Smooth muscle cell (in vitro differentiated cells): ENCODE data around the gene LPIN3. TPM values are rescaled to one million over a fixed set of nuclear protein-coding genes. Genes with fewer than 3 reads are reported as not detected.

Source experiments
- DNase-seq: peaks from one replicate; lab custom pipeline; 2025; ENCODE audit not compliant: unreplicated experiment; lab: John Stamatoyannopoulos, UW
- H2AFZ ChIP-seq: fragments of 200-600 bp; sonication (generic); 2 replicates; pipeline ENCODE4 v1.6.0; 2016; ENCODE audit warnings: antibody characterized with exemption, low read depth, mild to moderate bottlenecking
- H3F3A ChIP-seq: fragments of 200-600 bp; sonication (generic); 2 replicates; pipeline ENCODE4 v1.6.0; 2017; ENCODE audit warnings: antibody characterized with exemption, low read depth
- H3K27ac ChIP-seq: fragments of 200-600 bp; sonication (generic); 2 replicates; pipeline ENCODE4 v1.5.1; 2016; ENCODE audit warnings: low read depth, mild to moderate bottlenecking
- H3K27me3 ChIP-seq: fragments of 200-600 bp; sonication (generic); 2 replicates; pipeline ENCODE4 v1.6.1; 2016; ENCODE audit warnings: low read depth, mild to moderate bottlenecking
- H3K36me3 ChIP-seq: fragments of 200-600 bp; sonication (generic); 2 replicates; pipeline ENCODE4 v1.5.1; 2016; ENCODE audit warnings: low read depth
- H3K4me1 ChIP-seq: fragments of 200-600 bp; sonication (generic); 2 replicates; pipeline ENCODE4 v1.5.1; 2016; ENCODE audit warnings: low read depth
- H3K4me2 ChIP-seq: fragments of 200-600 bp; sonication (generic); 2 replicates; pipeline ENCODE4 v1.6.0; 2016; ENCODE audit warnings: mild to moderate bottlenecking
- H3K4me3 ChIP-seq: fragments of 200-600 bp; sonication (generic); 2 replicates; pipeline ENCODE4 v1.5.1; 2016; ENCODE audit warnings: mild to moderate bottlenecking
- H3K79me2 ChIP-seq: fragments of 200-600 bp; sonication (generic); 2 replicates; pipeline ENCODE4 v1.6.0; 2016; ENCODE audit warnings: low read depth, mild to moderate bottlenecking
- H3K9ac ChIP-seq: fragments of 200-600 bp; sonication (generic); 2 replicates; pipeline ENCODE4 v1.6.0; 2016; ENCODE audit warnings: low read depth
- H3K9me3 ChIP-seq: fragments of 200-600 bp; sonication (generic); replicated peaks from 2 replicates; pipeline ENCODE4 v1.5.1; 2016; ENCODE audit warnings: low read depth
- H4K20me1 ChIP-seq: fragments of 200-600 bp; sonication (generic); 2 replicates; pipeline ENCODE4 v1.6.0; 2016; ENCODE audit warnings: low read depth
- CTCF ChIP-seq: fragments of 200-600 bp; sonication (generic); IDR thresholded peaks from 2 replicates; pipeline ENCODE4 v1.5.1; 2017; ENCODE audit warnings: borderline replicate concordance, mild to moderate bottlenecking, antibody characterized with exemption; ENCODE audit not compliant: insufficient read depth, poor library complexity, severe bottlenecking
- WGBS: methylation state at CpG from one replicate; pipeline ENCODE4 v1.1.7; 2016; ENCODE audit warnings: low lambda C conversion rate; 5-methylcytosine and 5-hydroxymethylcytosine counted together
- polyA plus RNA-seq: library from polyadenylated mRNA; unstranded; fragments of >200 nt; fragmentation: Nextera tagmentation; extraction: Ambion mirVana; gene quantifications from 2 replicates; pipeline ENCODE4 v1.2.1, GENCODE V29; 2016
- total RNA-seq: library from RNA; depleted of rRNA; stranded (reverse); fragments of >200 nt; gene quantifications from 2 replicates; pipeline ENCODE4 v1.2.3, GENCODE V29; 2014

The LPIN3 gene
- total and polyA plus RNA-seq, 2 experiments from 2014 or later = 6.9 to 12.5 TPM

- Histone ChIP-seq H3K4me2 (no peak overlapping the region), H3K4me3 (no peak overlapping the region), H3K9me3 (no peaks in the 10 kb centered on the region), H3K79me2 (no peaks in the 10 kb centered on the region), H3F3A (no peaks in the 10 kb centered on the region), H4K20me1 (no peaks in the 10 kb centered on the region), H3K27me3 (no peaks in the 10 kb centered on the region), H3K9ac (no peak overlapping the region), H3K27ac (no peak overlapping the region), H3K36me3 (no peaks in the 10 kb centered on the region), H3K4me1 (peaks cover 12% of the 10 kb centered on the region), H2AFZ (no peak overlapping the region)
- WGBS = 73% methylated on average over 12 of the region's 12 CpGs
- no peak for TF ChIP-seq CTCF
- no peak for DNase-seq
These were observed 52.5 kb downstream of the LPIN3 start for GRCh38 chr20:41392871-41393704.

- no peak overlapping the region for H3K27ac ChIP-seq
- no peaks in the 10 kb centered on the region for H4K20me1 ChIP-seq
- no peak overlapping the region for H3K4me2 ChIP-seq
- H2AFZ ChIP-seq = no peak overlapping the region
- H3K9me3 ChIP-seq = no peaks in the 10 kb centered on the region
- TF ChIP-seq CTCF = no peak
- no peak overlapping the region for H3K4me3 ChIP-seq
- H3F3A ChIP-seq = no peaks in the 10 kb centered on the region
- 97% methylated on average over 3 of the region's 3 CpGs for WGBS
- peaks cover 12% of the 10 kb centered on the region for H3K4me1 ChIP-seq
- H3K9ac ChIP-seq = no peak overlapping the region
- no peaks in the 10 kb centered on the region for H3K27me3 ChIP-seq
- DNase-seq = no peak
- no peaks in the 10 kb centered on the region for H3K36me3 ChIP-seq
- no peaks in the 10 kb centered on the region for H3K79me2 ChIP-seq
These were observed 53.1 kb downstream of the LPIN3 start for GRCh38 chr20:41393705-41394066.

GRCh38 chr20:41394081-41394480, 53.5 kb downstream of the LPIN3 start:
- no peak overlapping the region for H3K4me3 ChIP-seq
- no peaks in the 10 kb centered on the region for H3F3A ChIP-seq
- no peak overlapping the region for H3K4me2 ChIP-seq
- H4K20me1 ChIP-seq = no peaks in the 10 kb centered on the region
- H3K79me2 ChIP-seq = no peaks in the 10 kb centered on the region
- no peak for DNase-seq
- H3K36me3 ChIP-seq = no peaks in the 10 kb centered on the region
- no peak for TF ChIP-seq CTCF
- peaks cover 12% of the 10 kb centered on the region for H3K4me1 ChIP-seq
- H3K27me3 ChIP-seq = no peaks in the 10 kb centered on the region
- no peak overlapping the region for H3K9ac ChIP-seq
- no peaks in the 10 kb centered on the region for H3K9me3 ChIP-seq
- 96% methylated on average over 2 of the region's 2 CpGs for WGBS
- H2AFZ ChIP-seq = no peak overlapping the region
- H3K27ac ChIP-seq = no peak overlapping the region
